Ascending aorta (tissue), 2 donors: ENCODE results near the gene FMN1. TPM values are rescaled to one million over a fixed set of nuclear protein-coding genes. Genes with fewer than 3 reads are reported as not detected.

Source experiments
- DNase-seq, 2 donors: peaks; one replicate each; pipeline ENCODE4 v3.0.0-alpha.2; 2019; ENCODE audit warnings: low spot score in 2 of 2
- H3K27ac ChIP-seq, 2 donors: fragments of 200-600 bp; sonication (generic); one replicate each; pipeline ENCODE4 v1.5.1; 2016 to 2017; ENCODE audit warnings: mild to moderate bottlenecking in 1 of 2
- H3K27me3 ChIP-seq: fragments of 200-600 bp; sonication (generic); one replicate; pipeline ENCODE4 v1.5.1; 2017
- H3K36me3 ChIP-seq, 2 donors: fragments of 200-600 bp; sonication (generic); one replicate each; pipeline ENCODE4 v1.5.1; 2016
- H3K4me1 ChIP-seq, 2 donors: fragments of 200-600 bp; sonication (generic); one replicate each; pipeline ENCODE4 v1.5.1; 2016 to 2017; ENCODE audit warnings: mild to moderate bottlenecking in 1 of 2
- H3K4me3 ChIP-seq, 2 donors: fragments of 200-600 bp; sonication (generic); one replicate each; pipeline ENCODE4 v1.5.1; 2016 to 2017; ENCODE audit warnings: mild to moderate bottlenecking in 1 of 2
- H3K9me3 ChIP-seq, 2 donors: fragments of 200-600 bp; sonication (generic); one replicate each; pipeline ENCODE4 v1.5.1; 2016
- CTCF ChIP-seq, 3 experiments: fragments of 200-600 bp in 2 of 3; fragments of 450-650 bp in 1 of 3; sonication (generic) in 2 of 3; IDR thresholded peaks; one replicate each; pipeline ENCODE4 v1.5.1; 2016 to 2019; ENCODE audit warnings: antibody characterized with exemption in 3 of 3, mild to moderate bottlenecking in 1 of 3, moderate library complexity in 1 of 3
- intact Hi-C: fragments of 100-400 bp; cut with DNase I; formaldehyde crosslinking; loops from one replicate; pipeline ENCODE4 v1.15.1; 2023
- total RNA-seq: library from RNA; depleted of rRNA; stranded (reverse); fragments of >200 nt; gene quantifications from one replicate; pipeline ENCODE4 v1.1.0, GENCODE V29; 2016

Gene FMN1
- total RNA-seq, 1 donor from 2014 or later = 4.3 TPM

- Histone ChIP-seq H3K9me3 (no peaks in the 10 kb centered on the region), H3K4me3 (no peak overlapping the region), H3K27me3 (no peaks in the 10 kb centered on the region), H3K4me1 (no peaks in the 10 kb centered on the region), H3K27ac (no peak overlapping the region), H3K36me3 (no peaks in the 10 kb centered on the region)
- TF ChIP-seq CTCF (IDR thresholded peaks at IDR 0.05) = no peak
- DNase-seq = no peak
- intact Hi-C loops = no loop called here
Observed at GRCh38 chr15:32908872-32909271, 285.6 kb downstream of the FMN1 start.

GRCh38 chr15:32908135-32908801, 286.2 kb downstream of the FMN1 start:
- Histone ChIP-seq H3K27ac (no peak overlapping the region), H3K4me3 (no peak overlapping the region)
- intact Hi-C loops = no loop called here

DNA sequence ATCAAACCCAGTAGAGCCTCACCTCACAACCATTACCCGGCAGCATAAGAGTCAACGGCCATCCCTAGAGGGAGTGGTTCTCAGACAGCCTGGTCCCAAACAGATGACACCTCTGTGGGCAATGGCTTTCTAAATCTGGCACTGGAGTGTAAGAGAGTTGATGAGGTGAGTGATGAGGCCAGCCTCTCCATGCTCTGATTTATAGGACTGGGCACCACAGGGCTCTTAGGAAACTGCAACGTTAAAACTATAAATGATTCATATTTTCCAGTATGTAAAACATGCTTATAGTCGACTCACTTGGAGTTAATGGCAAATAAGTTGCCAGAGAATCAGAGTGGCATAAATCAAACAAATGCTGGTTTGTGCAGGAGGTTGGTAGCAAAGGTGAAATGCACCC, 289.0 kb downstream of the FMN1 start:
- intact Hi-C loops = no loop called here
- Histone ChIP-seq H3K4me3 (no peak overlapping the region), H3K27ac (no peak overlapping the region), H3K9me3 (no peaks in the 10 kb centered on the region), H3K27me3 (no peaks in the 10 kb centered on the region), H3K36me3 (no peaks in the 10 kb centered on the region), H3K4me1 (no peaks in the 10 kb centered on the region)
- no peak for DNase-seq
- TF ChIP-seq CTCF (IDR thresholded peaks at IDR 0.05) = no peak

More at GRCh38 chr15:32908135-32908801, 286.2 kb downstream of the FMN1 start:
- no peaks in the 10 kb centered on the region for H3K9me3 ChIP-seq
- H3K27me3 ChIP-seq = no peaks in the 10 kb centered on the region
- H3K4me1 ChIP-seq = no peaks in the 10 kb centered on the region
- no peaks in the 10 kb centered on the region for H3K36me3 ChIP-seq
- TF ChIP-seq CTCF (IDR thresholded peaks at IDR 0.05) = no peak
- DNase-seq = no peak

DNA sequence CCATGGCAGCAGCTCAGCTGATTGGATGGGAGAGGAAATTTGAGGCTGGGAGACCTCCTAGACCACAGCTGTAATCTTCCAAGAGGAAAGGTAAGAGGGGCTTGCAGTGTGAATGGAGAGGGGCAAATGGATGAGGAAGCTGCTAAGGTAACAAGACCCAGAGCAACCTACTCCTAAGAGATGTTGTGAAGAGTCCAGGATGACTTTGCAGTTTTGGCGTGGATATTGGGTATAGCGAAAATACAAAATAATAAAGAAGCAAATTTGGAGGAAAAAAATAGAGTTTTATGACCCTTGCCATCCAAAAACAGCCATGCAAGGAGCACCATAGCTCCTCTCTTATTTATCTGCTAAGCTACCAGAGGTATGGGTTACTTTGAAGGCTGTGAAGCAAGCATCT, 290.1 kb downstream of the FMN1 start:
- Histone ChIP-seq H3K4me3 (no peak overlapping the region), H3K4me1 (no peaks in the 10 kb centered on the region), H3K27ac (no peak overlapping the region), H3K27me3 (no peaks in the 10 kb centered on the region), H3K9me3 (no peaks in the 10 kb centered on the region), H3K36me3 (no peaks in the 10 kb centered on the region)
- intact Hi-C loops = no loop called here
- DNase-seq = no peak
- TF ChIP-seq CTCF (IDR thresholded peaks at IDR 0.05) = no peak

DNA sequence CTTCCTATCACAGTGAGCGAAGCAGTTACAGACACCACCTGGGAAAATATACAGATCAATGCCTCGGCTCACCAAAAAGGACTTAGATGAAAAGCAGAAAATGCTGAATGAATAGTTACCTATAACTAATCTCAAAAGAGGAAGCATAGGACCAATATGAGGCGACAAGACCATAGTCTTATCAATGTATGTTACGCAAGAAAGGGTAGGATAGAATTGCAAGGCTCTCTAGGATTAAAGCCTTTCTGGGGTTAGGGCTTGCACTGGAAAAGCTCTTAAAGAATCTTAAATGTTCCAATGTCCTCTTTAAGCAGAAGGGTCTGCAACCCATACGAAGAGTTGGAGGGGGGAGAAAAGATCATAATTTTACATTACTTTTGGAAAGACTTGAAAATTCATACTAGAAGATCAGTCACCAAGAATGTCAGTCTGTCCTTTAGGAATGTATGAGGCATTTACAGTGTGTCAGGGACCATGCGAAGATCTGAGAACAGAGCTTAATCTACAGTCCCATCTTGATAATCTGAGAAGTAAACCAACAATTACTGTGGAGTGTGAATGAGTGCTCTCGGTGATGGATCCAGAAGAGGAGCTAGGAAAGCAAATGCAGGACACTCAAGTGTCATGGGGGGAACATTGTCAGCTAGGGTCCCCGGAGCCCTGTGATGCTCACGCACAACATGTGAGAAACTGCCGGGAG, 290.8 kb downstream of the FMN1 start:
- DNase-seq = no peak
- no peak for TF ChIP-seq CTCF (IDR thresholded peaks at IDR 0.05)
- no peaks in the 10 kb centered on the region for H3K36me3 ChIP-seq
- H3K4me1 ChIP-seq = no peaks in the 10 kb centered on the region
- H3K27ac ChIP-seq = no peak overlapping the region
- no peaks in the 10 kb centered on the region for H3K27me3 ChIP-seq
- intact Hi-C loops = no loop called here
- no peak overlapping the region for H3K4me3 ChIP-seq
- no peaks in the 10 kb centered on the region for H3K9me3 ChIP-seq
